Measurements from ENCODE around the gene MGRN1. TPM values are rescaled to one million over a fixed set of nuclear protein-coding genes. Genes with fewer than 3 reads are reported as not detected.

MGRN1 gene
- total RNA-seq, 2 donors from 2014 or later, result 35.6 to 47.4 TPM

DNA sequence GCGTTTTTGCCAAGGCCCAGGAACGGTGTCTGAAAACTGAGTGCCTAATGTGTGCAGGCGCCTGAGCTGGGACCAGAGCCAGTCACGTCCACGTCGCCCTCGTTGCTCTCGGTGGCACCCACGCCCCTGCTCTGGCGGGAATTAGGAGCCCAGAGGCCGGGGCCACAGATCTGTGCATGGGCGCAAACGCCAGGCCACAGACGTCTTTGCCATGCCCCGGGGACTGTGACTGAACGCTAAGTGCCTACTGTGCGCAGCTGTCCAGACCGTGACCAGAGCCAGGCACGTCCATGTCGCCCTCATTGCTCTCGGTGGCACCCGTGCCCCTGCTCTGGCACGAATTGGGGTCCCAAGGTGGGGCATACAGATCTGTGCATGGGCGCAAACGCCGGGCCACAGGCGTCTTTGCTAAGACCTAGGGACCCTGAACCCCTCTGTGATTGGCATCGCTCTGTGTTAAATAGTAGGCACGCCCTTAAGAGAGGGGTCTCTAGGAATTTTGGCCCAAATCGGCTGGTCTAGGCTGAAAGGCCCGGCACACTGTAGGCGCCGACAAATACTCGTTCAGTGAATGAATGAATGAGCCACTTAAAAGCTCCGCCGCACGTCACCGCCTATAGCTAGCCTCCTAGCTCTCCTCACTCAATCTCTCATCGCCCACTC lies 9.1 kb upstream of the MGRN1 start:
- peak overlapping the region in 1 of 2 donors; percentile 94 for H3K4me3 ChIP-seq
- DNase-seq (ENCODE audit: low spot score), result no peak

DNA sequence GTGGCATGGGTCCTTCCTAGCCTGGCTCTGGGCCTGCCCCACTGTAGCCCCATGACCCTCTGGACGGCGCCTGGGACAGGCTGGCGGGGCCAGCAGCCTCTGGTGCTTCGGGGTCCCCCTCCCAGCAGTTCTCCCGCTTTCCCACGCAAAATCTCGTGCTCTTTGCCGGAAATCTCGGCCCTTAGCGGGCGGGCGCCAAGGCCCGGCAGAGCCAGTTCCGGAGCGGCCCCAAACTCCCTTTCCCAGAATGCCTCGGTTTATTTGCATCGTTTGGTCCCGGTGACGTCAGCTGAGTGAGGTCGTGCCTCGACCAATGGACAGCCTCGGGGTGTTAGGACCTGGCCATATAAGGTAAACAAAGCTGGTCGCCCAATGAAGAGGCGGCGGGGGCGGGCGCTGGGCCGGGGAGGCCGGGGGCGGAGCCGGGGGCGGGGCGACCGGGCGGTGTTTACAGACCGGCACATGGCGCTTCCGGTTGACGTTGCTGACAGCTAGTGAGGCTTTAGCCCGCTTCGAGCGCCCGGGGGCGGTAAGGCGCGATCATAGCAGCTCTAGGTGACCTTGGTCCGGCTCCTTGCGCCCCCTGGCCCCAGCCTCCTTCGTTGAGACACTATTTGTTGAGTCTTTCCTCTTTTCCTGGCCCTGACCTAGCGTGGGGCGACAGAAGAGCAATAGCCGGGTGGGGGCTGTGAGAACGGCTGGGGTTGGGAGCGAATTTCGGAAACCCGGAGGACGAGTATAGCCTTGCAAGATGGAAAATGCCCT lies 8.4 kb upstream of the MGRN1 start:
- Histone ChIP-seq H3K4me1 (peaks cover 0 to 55% of the 10 kb centered on the region in 2 donors), H3K9me3 (no peaks in the 10 kb centered on the region), H3K27ac (peak overlapping the region; percentile 96 to 97), H3K27me3 (no peaks in the 10 kb centered on the region), H3K4me3 (peak overlapping the region; percentile 41 to 94), H3K36me3 (no peaks in the 10 kb centered on the region)
- peak; percentile 100 for DNase-seq (ENCODE audit: low spot score)
- TF ChIP-seq, protein P1, sequence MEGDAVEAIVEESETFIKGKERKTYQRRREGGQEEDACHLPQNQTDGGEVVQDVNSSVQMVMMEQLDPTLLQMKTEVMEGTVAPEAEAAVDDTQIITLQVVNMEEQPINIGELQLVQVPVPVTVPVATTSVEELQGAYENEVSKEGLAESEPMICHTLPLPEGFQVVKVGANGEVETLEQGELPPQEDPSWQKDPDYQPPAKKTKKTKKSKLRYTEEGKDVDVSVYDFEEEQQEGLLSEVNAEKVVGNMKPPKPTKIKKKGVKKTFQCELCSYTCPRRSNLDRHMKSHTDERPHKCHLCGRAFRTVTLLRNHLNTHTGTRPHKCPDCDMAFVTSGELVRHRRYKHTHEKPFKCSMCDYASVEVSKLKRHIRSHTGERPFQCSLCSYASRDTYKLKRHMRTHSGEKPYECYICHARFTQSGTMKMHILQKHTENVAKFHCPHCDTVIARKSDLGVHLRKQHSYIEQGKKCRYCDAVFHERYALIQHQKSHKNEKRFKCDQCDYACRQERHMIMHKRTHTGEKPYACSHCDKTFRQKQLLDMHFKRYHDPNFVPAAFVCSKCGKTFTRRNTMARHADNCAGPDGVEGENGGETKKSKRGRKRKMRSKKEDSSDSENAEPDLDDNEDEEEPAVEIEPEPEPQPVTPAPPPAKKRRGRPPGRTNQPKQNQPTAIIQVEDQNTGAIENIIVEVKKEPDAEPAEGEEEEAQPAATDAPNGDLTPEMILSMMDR (IDR thresholded peaks at IDR 0.05), result peak in 1 of 2 donors; percentile 55

More for the DNA sequence above, 9.1 kb upstream of the MGRN1 start:
- H3K27ac ChIP-seq, result peak overlapping the region; percentile 96 to 97
- H3K9me3 ChIP-seq, result no peaks in the 10 kb centered on the region
- TF ChIP-seq, protein P1 (IDR thresholded peaks at IDR 0.05), result no peak
- H3K4me1 ChIP-seq, result peaks cover 0 to 61% of the 10 kb centered on the region in 2 donors
- H3K27me3 ChIP-seq, result no peaks in the 10 kb centered on the region
- H3K36me3 ChIP-seq, result no peaks in the 10 kb centered on the region

DNA sequence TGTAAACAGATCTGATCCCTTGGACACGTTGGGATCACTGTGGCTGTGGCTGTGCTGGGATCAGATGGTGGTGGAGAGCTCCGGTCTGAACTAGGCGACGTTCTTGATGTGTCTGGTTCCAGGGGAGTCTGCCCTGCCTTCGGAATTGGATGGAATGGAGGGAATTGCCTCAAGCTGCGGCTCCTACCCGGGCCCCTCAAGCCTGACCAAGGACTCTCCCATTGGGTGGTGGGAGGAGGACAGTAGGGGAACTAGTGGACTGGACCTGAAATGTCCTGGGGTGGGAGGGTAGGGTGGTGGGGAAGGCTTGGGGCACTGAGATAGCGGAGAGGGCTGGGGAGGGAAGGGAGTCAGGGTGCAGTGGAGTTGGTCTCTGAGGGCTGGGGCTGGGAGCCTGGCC lies 6.7 kb upstream of the MGRN1 start:
- H3K27me3 ChIP-seq, result no peaks in the 10 kb centered on the region
- H3K27ac ChIP-seq, result peak overlapping the region; percentile 96 to 97
- no peak for DNase-seq (ENCODE audit: low spot score)
- no peak overlapping the region for H3K4me3 ChIP-seq
- TF ChIP-seq, protein P1 (IDR thresholded peaks at IDR 0.05), result no peak
- no peaks in the 10 kb centered on the region for H3K36me3 ChIP-seq
- H3K4me1 ChIP-seq, result peaks cover 0 to 39% of the 10 kb centered on the region in 2 donors
- no peaks in the 10 kb centered on the region for H3K9me3 ChIP-seq

DNA sequence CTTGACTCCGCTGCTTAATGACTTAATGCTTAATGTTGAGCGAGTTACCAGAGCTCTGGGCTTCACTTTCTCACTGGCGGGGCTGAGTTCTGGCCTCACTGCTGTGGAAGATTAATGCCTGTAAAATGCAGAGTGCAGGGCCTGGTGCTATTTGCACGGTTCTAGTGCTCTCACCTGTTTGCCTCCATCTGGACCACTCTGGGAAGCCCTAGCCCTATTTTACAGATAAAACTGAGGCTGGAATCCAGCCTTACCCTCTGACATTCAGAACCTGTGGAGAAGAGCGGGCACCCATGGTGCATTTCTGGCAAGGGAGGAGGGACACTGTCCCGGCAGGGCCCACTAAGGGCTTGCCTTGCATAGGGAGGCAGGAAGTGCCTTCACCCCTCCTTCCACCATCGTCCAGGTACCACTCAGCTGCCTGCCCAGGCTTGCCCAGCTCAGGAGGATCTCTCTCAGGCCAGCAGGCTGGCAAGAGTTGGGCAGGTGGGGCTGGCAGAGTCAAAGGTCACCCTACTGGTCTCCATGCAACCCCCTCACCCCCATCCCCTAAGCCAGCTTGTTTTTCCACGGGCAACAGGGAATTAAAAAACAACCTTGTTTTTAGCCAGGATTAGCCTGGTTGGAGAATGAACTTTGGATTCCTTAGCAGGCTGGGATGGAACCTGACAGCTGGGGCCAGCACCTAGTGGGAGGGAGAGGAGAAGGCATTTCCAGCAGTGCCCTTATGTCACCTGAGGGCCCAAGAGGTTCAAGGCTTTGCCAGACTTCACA lies 5.8 kb upstream of the MGRN1 start:
- no peaks in the 10 kb centered on the region for H3K36me3 ChIP-seq
- H3K27me3 ChIP-seq, result no peaks in the 10 kb centered on the region
- TF ChIP-seq, protein P1 (IDR thresholded peaks at IDR 0.05), result no peak
- H3K4me3 ChIP-seq, result no peak overlapping the region
- H3K4me1 ChIP-seq, result peaks cover 0 to 31% of the 10 kb centered on the region in 2 donors
- peak overlapping the region in 1 of 2 donors; percentile 96 for H3K27ac ChIP-seq
- H3K9me3 ChIP-seq, result no peaks in the 10 kb centered on the region
- no peak for DNase-seq (ENCODE audit: low spot score)

DNA sequence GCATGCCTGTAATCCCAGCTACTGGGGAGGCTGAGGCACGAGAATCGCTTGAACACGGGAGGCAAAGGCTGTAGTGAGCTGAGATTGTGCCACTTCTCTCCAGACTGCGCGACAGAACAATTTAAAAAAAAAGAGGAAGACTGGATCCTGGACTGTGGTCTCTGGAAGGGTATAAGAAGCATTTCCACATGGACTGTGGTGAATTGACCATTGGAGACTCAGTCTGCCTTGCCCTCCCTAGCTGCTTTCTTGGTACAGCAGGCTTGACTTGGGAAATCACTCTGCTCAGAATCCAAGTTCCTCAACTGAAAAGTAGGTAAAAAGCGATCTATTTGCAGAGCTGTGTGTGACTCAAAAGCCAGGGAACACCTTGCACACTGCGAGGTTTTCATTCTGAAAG lies 1.0 kb upstream of the MGRN1 start:
- Histone ChIP-seq H3K9me3 (no peaks in the 10 kb centered on the region), H3K27me3 (no peaks in the 10 kb centered on the region), H3K36me3 (no peaks in the 10 kb centered on the region), H3K4me1 (peaks cover 0 to 21% of the 10 kb centered on the region in 2 donors), H3K4me3 (peak overlapping the region in 1 of 2 donors; percentile 91), H3K27ac (no peak overlapping the region)
- no peak for DNase-seq (ENCODE audit: low spot score)
- TF ChIP-seq, protein P1 (IDR thresholded peaks at IDR 0.05), result no peak

All from right atrium auricular region (tissue), 2 donors.